DOHH2 (cell line): ENCODE measurements around the gene LITAF.

Experiments
- EZH2phosphoT487 ChIP-seq: fragments of 200-600 bp; sonication (generic); IDR thresholded peaks from 2 replicates; pipeline ENCODE4 v1.6.1; 2017; ENCODE audit warnings: borderline replicate concordance, mild to moderate bottlenecking, antibody characterized with exemption, low read length, moderate library complexity, mixed read lengths
- TF ChIP-seq, protein P1 (sequence below): fragments of 200-600 bp; sonication (generic); IDR thresholded peaks from one replicate; pipeline ENCODE4 v1.5.1; 2014; ENCODE audit warnings: antibody characterized with exemption, mild to moderate bottlenecking, low read depth, low read length; ENCODE audit not compliant: poor library complexity, severe bottlenecking

- TF ChIP-seq, protein P1, sequence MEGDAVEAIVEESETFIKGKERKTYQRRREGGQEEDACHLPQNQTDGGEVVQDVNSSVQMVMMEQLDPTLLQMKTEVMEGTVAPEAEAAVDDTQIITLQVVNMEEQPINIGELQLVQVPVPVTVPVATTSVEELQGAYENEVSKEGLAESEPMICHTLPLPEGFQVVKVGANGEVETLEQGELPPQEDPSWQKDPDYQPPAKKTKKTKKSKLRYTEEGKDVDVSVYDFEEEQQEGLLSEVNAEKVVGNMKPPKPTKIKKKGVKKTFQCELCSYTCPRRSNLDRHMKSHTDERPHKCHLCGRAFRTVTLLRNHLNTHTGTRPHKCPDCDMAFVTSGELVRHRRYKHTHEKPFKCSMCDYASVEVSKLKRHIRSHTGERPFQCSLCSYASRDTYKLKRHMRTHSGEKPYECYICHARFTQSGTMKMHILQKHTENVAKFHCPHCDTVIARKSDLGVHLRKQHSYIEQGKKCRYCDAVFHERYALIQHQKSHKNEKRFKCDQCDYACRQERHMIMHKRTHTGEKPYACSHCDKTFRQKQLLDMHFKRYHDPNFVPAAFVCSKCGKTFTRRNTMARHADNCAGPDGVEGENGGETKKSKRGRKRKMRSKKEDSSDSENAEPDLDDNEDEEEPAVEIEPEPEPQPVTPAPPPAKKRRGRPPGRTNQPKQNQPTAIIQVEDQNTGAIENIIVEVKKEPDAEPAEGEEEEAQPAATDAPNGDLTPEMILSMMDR = no peak
- TF ChIP-seq EZH2phosphoT487 = no peak
These were observed 34.3 kb downstream of the LITAF start for GRCh38 chr16:11552440-11552839.
